ENCODE results near the gene CENPU.

Gene CENPU

GRCh38 chr4:184713887-184714286, 20.0 kb downstream of the CENPU start:
- DNase-seq = no peak

- no peak for DNase-seq
Observed at GRCh38 chr4:184712322-184712721, 21.6 kb downstream of the CENPU start.

- DNase-seq = no peak
Observed at GRCh38 chr4:184706453-184706852, 27.4 kb downstream of the CENPU start.

- DNase-seq = no peak
Observed at GRCh38 chr4:184705692-184706091, 28.2 kb downstream of the CENPU start.

GRCh38 chr4:184702114-184702513, 31.8 kb downstream of the CENPU start:
- no peak for DNase-seq

DNA sequence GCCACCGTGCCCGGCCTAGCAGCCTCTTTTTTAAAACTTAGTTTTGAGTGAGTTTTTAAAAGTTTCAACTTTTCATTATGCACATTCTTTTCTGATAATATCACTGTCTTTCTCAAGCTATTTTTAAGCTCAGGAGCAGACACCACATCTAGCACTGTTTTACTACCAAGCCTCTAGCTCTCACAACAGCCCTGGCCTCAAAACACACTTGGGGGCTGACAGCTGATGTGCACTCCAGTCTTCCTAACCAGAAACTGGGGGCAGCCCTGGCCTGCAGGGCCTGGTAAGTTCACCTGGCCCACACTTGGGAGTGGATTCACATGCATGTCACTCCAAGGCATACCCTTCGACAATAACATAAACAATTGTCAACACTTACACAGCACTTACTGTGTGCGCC, 34.0 kb downstream of the CENPU start:
- DNase-seq = no peak

GRCh38 chr4:184697956-184698355, 35.9 kb downstream of the CENPU start:
- DNase-seq = no peak

GRCh38 chr4:184695178-184695896, 38.6 kb downstream of the CENPU start:
- DNase-seq = peak in 2 of 56 donors; percentile 2 to 6

- no peak for DNase-seq
Observed at GRCh38 chr4:184694412-184694956, 39.4 kb downstream of the CENPU start.

DNA sequence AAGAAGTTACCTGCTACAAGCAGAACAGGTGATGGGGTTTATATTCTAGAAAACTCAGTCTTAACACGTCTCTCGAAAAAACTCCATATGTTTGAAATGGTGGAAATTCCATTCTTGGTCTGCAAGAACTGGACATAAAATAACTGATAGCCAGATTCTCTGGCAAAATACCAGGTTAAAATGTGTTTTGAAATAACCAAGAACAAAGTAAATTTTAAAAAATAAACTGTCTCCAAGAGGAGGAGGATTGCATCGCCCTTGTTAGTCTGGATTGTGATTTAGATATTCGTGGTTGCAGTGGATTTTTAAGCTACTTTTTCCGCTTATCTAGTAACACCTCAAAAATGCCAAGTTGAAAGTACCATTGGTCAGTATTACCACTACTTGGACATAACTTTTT, 40.8 kb downstream of the CENPU start:
- DNase-seq = no peak

GRCh38 chr4:184689681-184690080, 44.2 kb downstream of the CENPU start:
- no peak for DNase-seq

- no peak for DNase-seq
Observed at GRCh38 chr4:184688447-184688846, 45.4 kb downstream of the CENPU start.

- no peak for DNase-seq
Observed at GRCh38 chr4:184688005-184688404, 45.9 kb downstream of the CENPU start.

DNA sequence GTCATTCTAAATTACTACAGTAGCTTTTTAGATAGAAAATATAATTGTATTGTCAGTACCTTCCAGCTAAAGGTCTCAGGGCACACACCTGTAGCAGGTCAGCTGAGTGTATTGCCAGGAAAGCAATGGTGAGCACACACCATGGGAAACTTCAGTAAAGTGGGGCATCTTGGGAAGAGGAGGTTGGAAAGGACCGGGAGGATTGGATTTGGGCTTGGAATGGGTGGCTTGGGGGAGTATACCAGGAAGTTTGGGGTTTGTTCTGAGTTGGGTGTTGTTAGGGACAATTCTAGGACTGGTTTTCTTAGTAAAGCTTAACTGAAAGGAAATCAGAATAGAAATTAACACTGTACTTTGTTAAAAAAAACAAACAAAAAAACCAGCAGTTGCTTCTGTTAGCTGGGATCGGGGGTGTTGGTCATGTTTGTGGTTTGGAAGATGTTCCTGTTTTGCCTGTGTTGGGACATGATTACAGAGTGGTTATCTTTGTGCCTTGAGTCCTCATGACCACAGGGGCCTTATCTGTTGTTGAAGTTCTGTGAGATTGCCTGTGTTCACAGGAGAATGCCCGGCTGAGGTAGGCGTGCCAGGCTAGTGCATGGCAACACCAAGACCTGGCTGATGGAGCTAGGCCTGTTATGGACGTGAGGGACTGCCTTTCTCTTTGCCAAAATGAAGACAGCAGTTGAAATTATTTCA, 49.3 kb downstream of the CENPU start:
- peak in 1 of 56 donors; percentile 3 for DNase-seq

DNA sequence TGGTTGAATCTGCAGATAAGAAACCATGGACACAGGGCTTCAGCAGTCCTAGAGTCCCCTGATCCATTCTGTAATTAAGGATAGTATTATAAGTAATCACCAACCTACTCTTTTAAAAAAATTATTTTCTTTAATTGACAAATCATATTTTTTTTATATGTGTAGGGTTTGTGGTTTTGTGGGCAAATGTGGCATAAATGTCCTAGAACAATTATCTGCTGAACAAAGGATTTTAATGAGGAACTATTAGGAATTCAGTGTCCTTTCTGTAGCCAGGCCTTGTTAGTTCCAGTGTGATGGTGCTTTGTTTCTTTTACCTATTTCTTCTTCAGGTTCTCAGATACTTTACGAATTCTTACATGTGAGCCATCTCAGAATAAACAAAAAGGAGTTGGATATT, 52.0 kb downstream of the CENPU start:
- no peak for DNase-seq

- no peak for DNase-seq
Observed at GRCh38 chr4:184680698-184681097, 53.2 kb downstream of the CENPU start.

GRCh38 chr4:184675821-184676492, 57.9 kb downstream of the CENPU start:
- no peak for DNase-seq

- DNase-seq = no peak
Observed at GRCh38 chr4:184675018-184675417, 58.9 kb downstream of the CENPU start.

- DNase-seq = no peak
Observed at GRCh38 chr4:184674011-184674410, 59.9 kb downstream of the CENPU start.

GRCh38 chr4:184672741-184673140, 61.2 kb downstream of the CENPU start:
- no peak for DNase-seq

DNA sequence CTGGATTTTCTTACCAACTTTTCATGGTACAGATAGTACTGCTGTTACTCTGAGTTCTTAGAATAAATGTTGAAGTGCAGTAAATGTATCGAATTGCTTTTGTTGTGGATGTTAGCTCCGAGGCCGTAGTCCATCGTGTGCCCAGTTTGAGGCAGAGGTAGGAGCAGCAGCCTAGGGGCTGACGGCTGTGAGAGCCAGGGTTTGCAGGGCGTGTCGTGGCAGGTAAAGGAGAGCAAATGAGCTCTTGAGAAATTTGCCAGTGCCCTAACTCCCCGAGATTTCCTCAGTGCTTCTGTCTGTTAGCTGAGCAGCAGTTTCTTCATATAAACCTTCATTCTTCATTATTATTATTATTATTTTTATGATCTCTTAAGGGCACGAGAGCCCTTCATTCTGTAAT, 62.8 kb downstream of the CENPU start:
- no peak for DNase-seq

DNA sequence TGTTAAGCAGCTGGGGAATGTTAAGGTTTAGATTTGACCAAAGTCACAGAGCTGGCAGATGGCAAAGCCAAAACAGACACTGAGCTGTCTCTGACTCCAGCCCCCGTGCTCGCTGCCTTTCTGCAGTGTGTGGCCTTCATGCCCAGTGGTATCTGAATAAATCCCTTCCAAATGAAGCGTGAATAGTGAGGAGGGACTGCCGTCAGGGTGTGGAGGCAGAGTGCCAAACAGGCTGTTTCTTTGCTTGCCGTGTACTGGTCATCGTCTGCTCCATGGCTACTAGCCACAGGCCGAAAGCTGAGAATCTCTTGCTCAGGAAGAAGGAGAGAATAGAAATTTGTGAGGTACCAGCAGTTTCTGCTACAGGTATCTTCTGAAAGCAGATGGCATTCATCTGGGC, 64.6 kb downstream of the CENPU start:
- DNase-seq = peak in 5 of 56 donors; percentile 1 to 14 (median 2)

Data from amygdala (tissue), 56 donors.